ENCODE data around the gene C9orf72.

DNA sequence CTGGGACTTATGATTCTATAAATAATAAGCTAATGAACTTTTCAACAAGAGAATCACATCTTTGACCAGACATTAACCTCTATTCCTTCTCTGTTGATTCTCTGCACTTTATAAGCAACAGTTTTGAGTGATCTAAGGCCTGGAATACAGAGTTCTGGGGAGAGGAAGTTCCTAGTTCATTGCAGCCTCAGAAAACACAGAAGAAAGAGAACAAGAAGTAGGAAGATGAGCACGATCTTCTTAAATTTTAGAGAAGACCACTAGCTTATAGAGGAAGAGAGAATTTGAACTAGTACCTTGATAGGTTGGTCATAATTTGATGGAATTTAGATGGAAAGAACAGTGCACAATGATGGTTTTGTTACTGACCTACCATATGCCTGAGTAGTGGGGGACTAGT, 8.5 kb upstream of the C9orf72 start:
- no peak for TF ChIP-seq POLR2A (IDR thresholded peaks at IDR 0.05; ENCODE audit: low read length)
- no peak for TF ChIP-seq GATA1 (IDR thresholded peaks at IDR 0.05; ENCODE audit: low read depth, low read length)
